ENCODE measurements around the gene FIBCD1. TPM values are rescaled to one million over a fixed set of nuclear protein-coding genes. Genes with fewer than 3 reads are reported as not detected.

FIBCD1 gene
- total RNA-seq, 4 donors from 2014 or later, result not detected

DNA sequence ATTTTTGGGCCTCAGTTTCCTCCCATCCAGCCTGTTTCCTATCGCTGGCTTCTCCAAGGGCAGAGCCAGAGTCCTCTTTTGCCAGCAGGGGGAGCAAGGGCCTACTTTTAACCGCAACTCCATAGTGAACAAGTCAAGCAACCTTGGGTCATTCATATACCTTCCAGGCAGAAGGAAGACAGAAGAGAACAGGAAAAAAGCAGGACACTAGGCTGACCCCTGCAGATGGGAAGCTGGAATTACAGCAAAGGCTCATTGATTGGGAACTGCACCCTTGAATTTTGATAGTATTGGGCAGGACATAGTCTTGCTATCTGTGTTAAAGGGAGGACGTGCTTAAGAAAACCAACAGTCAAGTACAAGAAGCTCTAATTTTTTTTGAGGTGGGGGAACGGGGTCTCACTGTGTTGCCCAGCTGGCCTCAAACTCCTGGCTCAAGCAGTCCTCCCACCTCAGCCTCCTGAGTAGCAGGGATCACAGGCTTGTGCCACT lies 72.5 kb downstream of the FIBCD1 start:
- 39 to 43% methylated on average over 3 to 4 of the region's 4 CpGs for WGBS, 2 donors
- TF ChIP-seq CTCF (IDR thresholded peaks at IDR 0.05) (peak; percentile 71 to 96 (median 88)), POLR2A (IDR thresholded peaks at IDR 0.05) (no peak)
- H3K4me1 ChIP-seq, result peaks cover 0 to 74% (median 11%) of the 10 kb centered on the region in 3 donors
- no peak for DNase-seq
- H3K27ac ChIP-seq, result peak overlapping the region in 1 of 4 donors; percentile 3
- H3K36me3 ChIP-seq, result peaks cover 0 to 83% (median 11%) of the 10 kb centered on the region in 3 donors
- no peak overlapping the region for H3K4me3 ChIP-seq
- H3K9me3 ChIP-seq, result no peaks in the 10 kb centered on the region
- intact Hi-C loops (cut with DNase I), result no loop called here
- no peaks in the 10 kb centered on the region for H3K27me3 ChIP-seq

DNA sequence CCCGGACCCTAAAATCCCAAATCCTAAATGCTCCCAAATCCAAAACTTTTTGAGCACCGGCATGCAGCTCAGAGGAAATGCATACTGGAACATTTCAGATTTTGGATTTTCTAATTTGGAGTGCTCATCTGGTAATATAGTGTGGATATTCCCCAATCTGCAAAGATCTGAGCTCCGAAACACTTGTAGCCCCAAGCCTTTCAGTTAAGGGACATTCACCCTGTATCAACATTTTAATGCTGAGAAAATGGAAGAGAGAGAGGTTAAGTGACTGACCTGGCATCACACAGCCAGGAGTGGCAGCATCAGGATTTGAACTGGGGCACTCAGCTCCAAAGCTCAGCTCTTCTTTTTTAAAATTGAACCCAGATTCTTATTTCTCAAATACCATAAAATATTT lies 73.1 kb downstream of the FIBCD1 start:
- Histone ChIP-seq H3K9me3 (no peaks in the 10 kb centered on the region), H3K4me3 (no peak overlapping the region), H3K27me3 (no peaks in the 10 kb centered on the region), H3K36me3 (peaks cover 0 to 78% (median 11%) of the 10 kb centered on the region in 3 donors), H3K27ac (no peak overlapping the region), H3K4me1 (peaks cover 0 to 74% (median 16%) of the 10 kb centered on the region in 3 donors)
- DNase-seq, result no peak
- 95% methylated on average over 3 of the region's 3 CpGs for WGBS, 2 donors
- intact Hi-C loops (cut with DNase I), result no loop called here
- TF ChIP-seq CTCF (IDR thresholded peaks at IDR 0.05) (no peak), POLR2A (IDR thresholded peaks at IDR 0.05) (no peak)

DNA sequence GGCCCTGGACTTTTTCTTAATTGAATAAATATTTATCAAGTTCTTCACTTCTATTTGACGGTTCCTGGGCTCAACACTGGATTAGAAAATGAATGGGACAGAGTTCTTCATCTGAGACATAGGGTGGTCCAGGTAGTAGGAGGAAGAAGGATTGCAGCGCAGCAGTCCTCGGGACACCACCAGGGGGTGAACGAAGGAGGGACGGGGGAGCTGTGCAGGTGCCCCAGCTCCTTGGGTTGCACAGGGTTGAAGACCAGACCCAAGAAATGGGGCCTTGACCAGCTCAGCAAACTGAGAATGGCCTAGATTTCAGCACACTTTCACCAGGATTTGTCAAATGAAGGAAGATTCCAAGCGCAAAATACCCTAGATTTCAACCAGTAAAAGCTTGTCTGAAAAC lies 74.5 kb downstream of the FIBCD1 start:
- Histone ChIP-seq H3K4me1 (peaks cover 3 to 75% (median 20%) of the 10 kb centered on the region in 3 donors), H3K36me3 (peaks cover 0 to 76% (median 11%) of the 10 kb centered on the region in 3 donors), H3K27me3 (no peaks in the 10 kb centered on the region), H3K4me3 (no peak overlapping the region), H3K9me3 (no peaks in the 10 kb centered on the region), H3K27ac (no peak overlapping the region)
- intact Hi-C loops (cut with DNase I), result loop anchor here (5.0 kb wide), 2 partner anchors 97 to 157 kb away; no protein-coding TSS in a partner anchor
- WGBS, 2 donors, result 69 to 70% methylated on average over 4 to 6 of the region's 6 CpGs
- TF ChIP-seq CTCF (IDR thresholded peaks at IDR 0.05), result no peak
- TF ChIP-seq POLR2A (IDR thresholded peaks at IDR 0.05), result no peak
- DNase-seq, result no peak

GRCh38 chr9:130862747-130863146 lies 76.3 kb downstream of the FIBCD1 start:
- intact Hi-C loops (cut with DNase I), result loop anchor here (5.0 kb wide), 2 partner anchors 95 to 155 kb away; no protein-coding TSS in a partner anchor
- 85 to 89% methylated on average over 14 to 17 of the region's 23 CpGs for WGBS, 2 donors
- peaks cover 3 to 82% (median 31%) of the 10 kb centered on the region in 3 donors for H3K4me1 ChIP-seq

More at GRCh38 chr9:130862747-130863146, 76.3 kb downstream of the FIBCD1 start:
- DNase-seq, result no peak
- no peak for TF ChIP-seq CTCF (IDR thresholded peaks at IDR 0.05)
- no peak for TF ChIP-seq POLR2A (IDR thresholded peaks at IDR 0.05)
- Histone ChIP-seq H3K9me3 (no peaks in the 10 kb centered on the region), H3K27me3 (no peaks in the 10 kb centered on the region), H3K27ac (peak overlapping the region in 3 of 4 donors; percentile 6 to 71 (median 45)), H3K36me3 (peaks cover 0 to 74% (median 8%) of the 10 kb centered on the region in 3 donors), H3K4me3 (no peak overlapping the region)
